ENCODE results near the gene PLPP4. TPM values are rescaled to one million over a fixed set of nuclear protein-coding genes. Genes with fewer than 3 reads are reported as not detected.

PLPP4 gene
- total RNA-seq, 1 experiment from 2014 or later: not detected

- peaks cover 30 to 43% of the 10 kb centered on the region in 2 experiments for H3K4me1 Mint-ChIP-seq
- no peak overlapping the region for H2AK5ac ChIP-seq (ENCODE audit: insufficient read length, low read length)
- no peak overlapping the region for H3K4ac ChIP-seq (ENCODE audit: low read depth, low read length)
- H3K14ac ChIP-seq (ENCODE audit: insufficient read depth, low read length): 0 out of 2 replicates have a peak overlapping the region, but pooled peaks have one; percentile 42
- H3K79me2 ChIP-seq (ENCODE audit: insufficient read depth, low read length): no peaks in the 10 kb centered on the region
- DNase-seq: peak; percentile 68
- H3K18ac ChIP-seq (ENCODE audit: insufficient read length, low read depth, low read length): no peak overlapping the region
- H3K9ac ChIP-seq (ENCODE audit: extremely low read depth, insufficient read length, low read length): no peak overlapping the region
- TF ChIP-seq, protein P1, sequence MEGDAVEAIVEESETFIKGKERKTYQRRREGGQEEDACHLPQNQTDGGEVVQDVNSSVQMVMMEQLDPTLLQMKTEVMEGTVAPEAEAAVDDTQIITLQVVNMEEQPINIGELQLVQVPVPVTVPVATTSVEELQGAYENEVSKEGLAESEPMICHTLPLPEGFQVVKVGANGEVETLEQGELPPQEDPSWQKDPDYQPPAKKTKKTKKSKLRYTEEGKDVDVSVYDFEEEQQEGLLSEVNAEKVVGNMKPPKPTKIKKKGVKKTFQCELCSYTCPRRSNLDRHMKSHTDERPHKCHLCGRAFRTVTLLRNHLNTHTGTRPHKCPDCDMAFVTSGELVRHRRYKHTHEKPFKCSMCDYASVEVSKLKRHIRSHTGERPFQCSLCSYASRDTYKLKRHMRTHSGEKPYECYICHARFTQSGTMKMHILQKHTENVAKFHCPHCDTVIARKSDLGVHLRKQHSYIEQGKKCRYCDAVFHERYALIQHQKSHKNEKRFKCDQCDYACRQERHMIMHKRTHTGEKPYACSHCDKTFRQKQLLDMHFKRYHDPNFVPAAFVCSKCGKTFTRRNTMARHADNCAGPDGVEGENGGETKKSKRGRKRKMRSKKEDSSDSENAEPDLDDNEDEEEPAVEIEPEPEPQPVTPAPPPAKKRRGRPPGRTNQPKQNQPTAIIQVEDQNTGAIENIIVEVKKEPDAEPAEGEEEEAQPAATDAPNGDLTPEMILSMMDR (conservative IDR thresholded peaks at IDR 0.05): peak; percentile 69
- H3K4me2 ChIP-seq (ENCODE audit: insufficient read depth, insufficient read length, low read length): no peak overlapping the region
- no peak overlapping the region for H2BK15ac ChIP-seq (ENCODE audit: low read depth, low read length)
- no CpG with 5 or more reads among the region's 12 CpGs for WGBS (ENCODE audit: extremely low coverage, insufficient read length, low lambda C conversion rate)
- no peaks in the 10 kb centered on the region for H3K79me1 ChIP-seq (ENCODE audit: insufficient read depth, low read depth, low read length, poor library complexity, severe bottlenecking)
- H4K91ac ChIP-seq (ENCODE audit: insufficient read length, low read depth, low read length): no peak overlapping the region
- H3K4me3 Mint-ChIP-seq: no peak overlapping the region; a peak in 1 of 5 replicates
- H2BK20ac ChIP-seq (ENCODE audit: low read depth, low read length, poor library complexity, severe bottlenecking): no peak overlapping the region
- no peak overlapping the region for H3K23ac ChIP-seq (ENCODE audit: insufficient read length, low read depth, low read length)
- no peak overlapping the region for H4K5ac ChIP-seq (ENCODE audit: insufficient read length, low read depth, low read length)
- no peak overlapping the region for H3K27ac ChIP-seq (ENCODE audit: insufficient read length, low read depth, low read length)
- H3K4me1 ChIP-seq (ENCODE audit: insufficient read depth, low read length): peaks cover 4% of the 10 kb centered on the region; the same call in 1 of the 2 replicates
- no peak overlapping the region for H2AFZ ChIP-seq (ENCODE audit: low read length)
- H3K56ac ChIP-seq (ENCODE audit: insufficient read length, low read depth, low read length): no peak overlapping the region
- H4K8ac ChIP-seq (replicated peaks; ENCODE audit: insufficient read length, low read depth, low read length): no peak overlapping the region
- no peak overlapping the region for H2BK12ac ChIP-seq (ENCODE audit: insufficient read length, low read depth, low read length)
- H3K27ac Mint-ChIP-seq: peak overlapping the region in 1 of 3 experiments; percentile 77; a peak in 2 of 7 replicates
- H3K9me3 Mint-ChIP-seq: peaks cover 5 to 9% of the 10 kb centered on the region in 2 experiments; a peak in 4 of 5 replicates
- no peak overlapping the region for H2BK120ac ChIP-seq (ENCODE audit: low read depth, low read length, poor library complexity, severe bottlenecking)
- H3K23me2 ChIP-seq (ENCODE audit: insufficient read length, low read depth, low read length, poor library complexity, severe bottlenecking): no peaks in the 10 kb centered on the region
- H2BK5ac ChIP-seq (ENCODE audit: insufficient read length, low read length): no peak overlapping the region
- H3K9me3 ChIP-seq (ENCODE audit: control insufficient read depth, low read depth, low read length): no peaks in the 10 kb centered on the region
- no peak overlapping the region for H3T11ph ChIP-seq (ENCODE audit: low read length)
- H3K27me3 ChIP-seq (ENCODE audit: insufficient read depth, low read length): no peaks in the 10 kb centered on the region
- H3K36me3 Mint-ChIP-seq (ENCODE audit: insufficient read depth in 1 of 3, low read depth in 3 of 3): peaks cover 0 to 9% (median 2%) of the 10 kb centered on the region in 3 experiments; a peak in 6 of 7 replicates
- H3K27me3 Mint-ChIP-seq (ENCODE audit: low read depth): peaks cover 11% of the 10 kb centered on the region
- H4K20me1 ChIP-seq (ENCODE audit: control insufficient read depth, insufficient read depth, insufficient read length): no peaks in the 10 kb centered on the region
Observed at GRCh38 chr10:120600871-120601649, 144.0 kb downstream of the PLPP4 start.

Data from H9 (cell line).